Smooth muscle cell (in vitro differentiated cells): Measurements from ENCODE around the gene SIT1. TPM values are rescaled to one million over a fixed set of nuclear protein-coding genes. Genes with fewer than 3 reads are reported as not detected.
A peak's percentile ranks its signal among the peaks of the same experiment; 100 is the strongest.

Experiments
- DNase-seq: peaks from one replicate; lab custom pipeline; 2025; ENCODE audit not compliant: unreplicated experiment; lab: John Stamatoyannopoulos, UW
- H2AFZ ChIP-seq: fragments of 200-600 bp; sonication (generic); 2 replicates; pipeline ENCODE4 v1.6.0; 2016; ENCODE audit warnings: antibody characterized with exemption, low read depth, mild to moderate bottlenecking
- H3F3A ChIP-seq: fragments of 200-600 bp; sonication (generic); 2 replicates; pipeline ENCODE4 v1.6.0; 2017; ENCODE audit warnings: antibody characterized with exemption, low read depth
- H3K27ac ChIP-seq: fragments of 200-600 bp; sonication (generic); 2 replicates; pipeline ENCODE4 v1.5.1; 2016; ENCODE audit warnings: low read depth, mild to moderate bottlenecking
- H3K27me3 ChIP-seq: fragments of 200-600 bp; sonication (generic); 2 replicates; pipeline ENCODE4 v1.6.1; 2016; ENCODE audit warnings: low read depth, mild to moderate bottlenecking
- H3K36me3 ChIP-seq: fragments of 200-600 bp; sonication (generic); 2 replicates; pipeline ENCODE4 v1.5.1; 2016; ENCODE audit warnings: low read depth
- H3K4me1 ChIP-seq: fragments of 200-600 bp; sonication (generic); 2 replicates; pipeline ENCODE4 v1.5.1; 2016; ENCODE audit warnings: low read depth
- H3K4me2 ChIP-seq: fragments of 200-600 bp; sonication (generic); 2 replicates; pipeline ENCODE4 v1.6.0; 2016; ENCODE audit warnings: mild to moderate bottlenecking
- H3K4me3 ChIP-seq: fragments of 200-600 bp; sonication (generic); 2 replicates; pipeline ENCODE4 v1.5.1; 2016; ENCODE audit warnings: mild to moderate bottlenecking
- H3K79me2 ChIP-seq: fragments of 200-600 bp; sonication (generic); 2 replicates; pipeline ENCODE4 v1.6.0; 2016; ENCODE audit warnings: low read depth, mild to moderate bottlenecking
- H3K9ac ChIP-seq: fragments of 200-600 bp; sonication (generic); 2 replicates; pipeline ENCODE4 v1.6.0; 2016; ENCODE audit warnings: low read depth
- H3K9me3 ChIP-seq: fragments of 200-600 bp; sonication (generic); replicated peaks from 2 replicates; pipeline ENCODE4 v1.5.1; 2016; ENCODE audit warnings: low read depth
- H4K20me1 ChIP-seq: fragments of 200-600 bp; sonication (generic); 2 replicates; pipeline ENCODE4 v1.6.0; 2016; ENCODE audit warnings: low read depth
- CTCF ChIP-seq: fragments of 200-600 bp; sonication (generic); IDR thresholded peaks from 2 replicates; pipeline ENCODE4 v1.5.1; 2017; ENCODE audit warnings: borderline replicate concordance, mild to moderate bottlenecking, antibody characterized with exemption; ENCODE audit not compliant: insufficient read depth, poor library complexity, severe bottlenecking
- WGBS: methylation state at CpG from one replicate; pipeline ENCODE4 v1.1.7; 2016; ENCODE audit warnings: low lambda C conversion rate; 5-methylcytosine and 5-hydroxymethylcytosine counted together
- polyA plus RNA-seq: library from polyadenylated mRNA; unstranded; fragments of >200 nt; fragmentation: Nextera tagmentation; extraction: Ambion mirVana; gene quantifications from 2 replicates; pipeline ENCODE4 v1.2.1, GENCODE V29; 2016
- total RNA-seq: library from RNA; depleted of rRNA; stranded (reverse); fragments of >200 nt; gene quantifications from 2 replicates; pipeline ENCODE4 v1.2.3, GENCODE V29; 2014

SIT1 gene
- total and polyA plus RNA-seq, 2 experiments from 2014 or later: not detected

- H3K4me2 ChIP-seq: peak overlapping the region; percentile 97
- peaks cover 15% of the 10 kb centered on the region for H3K4me1 ChIP-seq
- H3K27ac ChIP-seq: no peak overlapping the region
- peak overlapping the region; percentile 29 for H3K9ac ChIP-seq
- WGBS: 1% methylated on average over 37 of the region's 76 CpGs
- H3K79me2 ChIP-seq: peaks cover 17% of the 10 kb centered on the region
- peaks cover 19% of the 10 kb centered on the region for H4K20me1 ChIP-seq
- peaks cover 17% of the 10 kb centered on the region for H3F3A ChIP-seq
- H3K4me3 ChIP-seq: peak overlapping the region; percentile 67
- DNase-seq: no peak
- H3K9me3 ChIP-seq: no peaks in the 10 kb centered on the region
- H3K27me3 ChIP-seq: no peaks in the 10 kb centered on the region
- no peak for TF ChIP-seq CTCF
- H3K36me3 ChIP-seq: no peaks in the 10 kb centered on the region
- no peak overlapping the region for H2AFZ ChIP-seq
These were observed 45.2 kb downstream of the SIT1 start for GRCh38 chr9:35605351-35606137.

GRCh38 chr9:35604578-35605350 lies 46.0 kb downstream of the SIT1 start, which contains the start of gene TESK1:
Gene TESK1 (plus strand): TSS chr9:35605262. CDS start chr9:35605620, 358 bp downstream.
- peak within 1 kb of the TSS; percentile 55 for H3K9ac ChIP-seq
- no peaks in the 10 kb centered on the region for H3K27me3 ChIP-seq
- peak within 1 kb of the TSS; percentile 67 for H3K27ac ChIP-seq
- peak within 1 kb of the TSS; percentile 84 for H2AFZ ChIP-seq
- peaks cover 17% of the 10 kb centered on the region for H3F3A ChIP-seq
- H3K36me3 ChIP-seq: no peaks in the 10 kb centered on the region
- peaks cover 15% of the 10 kb centered on the region for H3K4me1 ChIP-seq
- peaks cover 19% of the 10 kb centered on the region for H4K20me1 ChIP-seq
- under 1% methylated on average over 29 of the region's 55 CpGs for WGBS
- H3K4me3 ChIP-seq: peak within 1 kb of the TSS; percentile 67
- peaks cover 17% of the 10 kb centered on the region for H3K79me2 ChIP-seq
- peak; percentile 54 for DNase-seq
- H3K9me3 ChIP-seq: no peaks in the 10 kb centered on the region
- TF ChIP-seq CTCF: no peak
- H3K4me2 ChIP-seq: peak within 1 kb of the TSS; percentile 100

- peak; percentile 96 for DNase-seq
- H3K4me1 ChIP-seq: peaks cover 15% of the 10 kb centered on the region
- peaks cover 17% of the 10 kb centered on the region for H3F3A ChIP-seq
- TF ChIP-seq CTCF: peak; percentile 89
- peak overlapping the region; percentile 67 for H3K27ac ChIP-seq
- peak overlapping the region; percentile 55 for H3K9ac ChIP-seq
- H3K36me3 ChIP-seq: no peaks in the 10 kb centered on the region
- peak overlapping the region; percentile 67 for H3K4me3 ChIP-seq
- H4K20me1 ChIP-seq: peaks cover 19% of the 10 kb centered on the region
- under 1% methylated on average over 41 of the region's 41 CpGs for WGBS
- peak overlapping the region; percentile 84 for H2AFZ ChIP-seq
- H3K4me2 ChIP-seq: peak overlapping the region; percentile 100
- no peaks in the 10 kb centered on the region for H3K9me3 ChIP-seq
- H3K27me3 ChIP-seq: no peaks in the 10 kb centered on the region
- peaks cover 17% of the 10 kb centered on the region for H3K79me2 ChIP-seq
These were observed 46.6 kb downstream of the SIT1 start for GRCh38 chr9:35603986-35604577.
